Neural cell (in vitro differentiated cells): ENCODE measurements around the gene CFC1. TPM values are rescaled to one million over a fixed set of nuclear protein-coding genes. Genes with fewer than 3 reads are reported as not detected.
"Not testable (repeated sequence)": the region's sequence is repeated elsewhere in the genome, so short reads cannot be mapped to it uniquely, and the experiment has no call there.

Source experiments
- H2AFZ ChIP-seq: fragments of 200-600, 300-800 bp; sonication (generic), shearing (Covaris generic); 2 replicates; pipeline ENCODE4 v1.6.0; 2014; ENCODE audit warnings: low read depth, mild to moderate bottlenecking, antibody characterized with exemption, low read length, moderate library complexity
- H3F3A ChIP-seq: fragments of 200-600 bp; shearing (Covaris generic); 2 replicates; pipeline ENCODE4 v1.6.1; 2016; ENCODE audit warnings: mild to moderate bottlenecking, moderate library complexity, mixed read lengths, antibody characterized with exemption, low read length; ENCODE audit not compliant: insufficient read depth, poor library complexity, severe bottlenecking
- H3K27ac ChIP-seq: fragments of 200-600, 300-800 bp; sonication (generic), shearing (Covaris generic); 2 replicates; pipeline ENCODE4 v1.5.1; 2014; ENCODE audit warnings: mild to moderate bottlenecking, low read length, moderate library complexity
- H3K27me3 ChIP-seq: fragments of 300-800, 200-600 bp; sonication (generic), shearing (Covaris generic); 2 replicates; pipeline ENCODE4 v1.6.0; 2014; ENCODE audit warnings: mild to moderate bottlenecking, low read depth, low read length, moderate library complexity; ENCODE audit not compliant: insufficient read depth
- H3K36me3 ChIP-seq: fragments of 300-800, 200-600 bp; sonication (generic), shearing (Covaris generic); 2 replicates; pipeline ENCODE4 v1.5.1; 2014; ENCODE audit warnings: mild to moderate bottlenecking, antibody characterized with exemption, low read length, moderate library complexity; ENCODE audit not compliant: insufficient read depth
- H3K4me2 ChIP-seq: fragments of 300-800, 200-600 bp; sonication (generic), shearing (Covaris generic); 2 replicates; pipeline ENCODE4 v1.6.0; 2014; ENCODE audit warnings: mild to moderate bottlenecking, low read length
- H3K4me3 ChIP-seq: fragments of 300-800, 200-600 bp; sonication (generic), shearing (Covaris generic); 2 replicates; pipeline ENCODE4 v1.5.1; 2014; ENCODE audit warnings: mild to moderate bottlenecking, low read length, moderate library complexity
- H3K79me2 ChIP-seq: fragments of 200-600 bp; shearing (Covaris generic); replicated peaks from 2 replicates; pipeline ENCODE4 v1.6.0; 2014; ENCODE audit warnings: mild to moderate bottlenecking, low read length, moderate library complexity; ENCODE audit not compliant: insufficient read depth
- H3K9ac ChIP-seq: fragments of 300-800, 200-600 bp; sonication (generic), shearing (Covaris generic); 2 replicates; pipeline ENCODE4 v1.6.1; 2016; ENCODE audit warnings: mild to moderate bottlenecking, low read length, mixed read lengths
- H3K9me2 ChIP-seq: fragments of 200-600 bp; shearing (Covaris generic); 2 replicates; pipeline ENCODE4 v1.6.1; 2016; ENCODE audit warnings: mild to moderate bottlenecking, low read length, mixed read lengths; ENCODE audit not compliant: insufficient read depth
- H3K9me3 ChIP-seq: fragments of 200-600, 300-800 bp; sonication (generic), shearing (Covaris generic); 2 replicates; pipeline ENCODE4 v1.6.1; 2016; ENCODE audit warnings: mild to moderate bottlenecking, mixed run types, low read length, moderate library complexity, mixed read lengths
- H4K20me1 ChIP-seq: fragments of 200-600 bp; shearing (Covaris generic); 2 replicates; pipeline ENCODE4 v1.6.1; 2016; ENCODE audit warnings: mild to moderate bottlenecking, mixed run types; ENCODE audit not compliant: insufficient read depth
- polyA plus RNA-seq: library from polyadenylated mRNA; depleted of rRNA; stranded (reverse); fragments of >200 nt; gene quantifications from 2 replicates; pipeline ENCODE4 v1.2.3, GENCODE V29; 2014

Gene CFC1
- polyA plus RNA-seq, 1 donor from 2014 or later = 22.4 TPM

GRCh38 chr2:130608276-130609001 lies 9.1 kb upstream of the CFC1 start:
- not testable (repeated sequence) for H2AFZ ChIP-seq, H3K36me3 ChIP-seq, H3K79me2 ChIP-seq, H4K20me1 ChIP-seq, H3K4me2 ChIP-seq, H3F3A ChIP-seq, H3K4me3 ChIP-seq, H3K27me3 ChIP-seq, H3K9me2 ChIP-seq, H3K9me3 ChIP-seq, H3K27ac ChIP-seq, H3K9ac ChIP-seq

- H3K36me3 ChIP-seq, H3K4me2 ChIP-seq: not testable (repeated sequence)
Observed at GRCh38 chr2:130601648-130602302, 2.4 kb upstream of the CFC1 start.

DNA sequence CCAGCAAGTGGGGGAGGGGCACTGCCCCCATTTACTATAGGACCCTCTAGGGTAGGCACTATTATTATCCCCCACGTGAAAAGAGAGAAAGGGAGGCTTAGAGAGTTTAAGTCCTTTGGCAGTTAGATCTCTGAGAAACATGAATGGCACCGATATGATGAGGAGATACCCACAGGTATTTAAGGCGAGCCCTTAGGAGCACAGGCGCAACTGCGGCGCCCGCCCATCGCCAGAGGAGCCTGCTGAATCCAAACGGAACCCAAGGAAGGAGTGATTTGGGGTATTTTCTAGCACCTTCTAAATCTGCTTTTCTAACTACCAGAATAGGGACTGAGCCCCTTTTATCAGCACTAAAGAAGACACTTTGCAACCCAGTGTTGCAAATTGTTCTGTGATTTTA lies 551 bp upstream of the CFC1 start:
- H3K9me2 ChIP-seq, H3K9me3 ChIP-seq, H3K9ac ChIP-seq, H3K27me3 ChIP-seq, H3F3A ChIP-seq, H3K27ac ChIP-seq, H4K20me1 ChIP-seq, H3K79me2 ChIP-seq, H3K36me3 ChIP-seq, H3K4me2 ChIP-seq, H2AFZ ChIP-seq, H3K4me3 ChIP-seq: not testable (repeated sequence)

More at GRCh38 chr2:130601648-130602302, 2.4 kb upstream of the CFC1 start:
- not testable (repeated sequence) for H3K9ac ChIP-seq, H3K4me3 ChIP-seq, H2AFZ ChIP-seq, H3K79me2 ChIP-seq, H4K20me1 ChIP-seq, H3K27ac ChIP-seq, H3F3A ChIP-seq, H3K9me2 ChIP-seq, H3K9me3 ChIP-seq, H3K27me3 ChIP-seq

DNA sequence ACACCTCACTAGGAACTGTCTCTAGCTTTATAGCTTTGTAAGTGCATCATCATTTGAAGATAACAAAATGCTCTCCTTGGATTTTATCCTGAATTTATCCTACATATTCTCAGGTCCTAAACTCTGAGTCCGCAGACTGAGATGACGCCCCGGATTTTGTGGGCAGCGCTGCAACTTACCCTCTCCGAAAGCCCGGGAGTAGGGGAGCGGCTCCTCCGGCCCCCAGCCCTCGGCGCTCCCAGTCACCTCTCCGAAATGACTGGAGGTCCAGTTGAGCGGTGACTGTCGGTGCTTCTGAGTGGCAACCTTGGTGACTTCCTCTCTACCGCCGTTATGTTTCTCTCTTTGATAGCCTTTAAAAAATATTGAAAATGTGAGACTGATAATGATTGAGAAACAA lies 912 bp downstream of the CFC1 start:
- H3K79me2 ChIP-seq, H3K36me3 ChIP-seq, H3K9me2 ChIP-seq, H3K4me3 ChIP-seq, H3K4me2 ChIP-seq, H3K9me3 ChIP-seq, H4K20me1 ChIP-seq, H2AFZ ChIP-seq, H3K27ac ChIP-seq, H3K9ac ChIP-seq, H3F3A ChIP-seq, H3K27me3 ChIP-seq: not testable (repeated sequence)

- not testable (repeated sequence) for H3F3A ChIP-seq, H3K9ac ChIP-seq, H3K9me3 ChIP-seq, H3K4me2 ChIP-seq, H3K4me3 ChIP-seq, H3K27me3 ChIP-seq, H3K36me3 ChIP-seq, H4K20me1 ChIP-seq, H3K79me2 ChIP-seq, H3K9me2 ChIP-seq, H3K27ac ChIP-seq, H2AFZ ChIP-seq
Observed at GRCh38 chr2:130597994-130598393, 1.4 kb downstream of the CFC1 start.

GRCh38 chr2:130596757-130597156 lies 2.6 kb downstream of the CFC1 start:
- not testable (repeated sequence) for H2AFZ ChIP-seq, H3K9ac ChIP-seq, H3K27ac ChIP-seq, H4K20me1 ChIP-seq, H3K9me3 ChIP-seq, H3F3A ChIP-seq, H3K4me2 ChIP-seq, H3K79me2 ChIP-seq, H3K27me3 ChIP-seq, H3K4me3 ChIP-seq, H3K9me2 ChIP-seq, H3K36me3 ChIP-seq

DNA sequence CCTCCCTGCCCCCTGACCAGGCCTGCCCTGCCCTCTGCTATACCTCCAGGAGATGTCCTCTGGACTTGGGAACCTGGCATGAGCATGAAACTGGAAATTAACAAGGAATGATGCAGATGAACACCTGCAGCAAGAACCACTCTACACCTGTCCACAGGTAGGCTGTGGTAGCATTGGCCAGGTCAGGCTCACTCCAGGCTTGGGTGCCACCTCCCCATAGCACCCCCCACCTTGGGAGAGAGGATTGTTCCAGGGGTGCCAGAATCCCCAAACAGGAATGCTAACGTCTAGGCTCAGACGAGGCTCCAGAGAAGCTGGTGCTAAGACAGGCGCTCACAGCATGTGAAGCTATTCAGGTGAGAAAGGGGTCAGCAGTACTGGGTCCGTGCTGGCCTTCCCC lies 5.4 kb downstream of the CFC1 start:
- not testable (repeated sequence) for H3K36me3 ChIP-seq, H3K27me3 ChIP-seq, H3K9me2 ChIP-seq, H3K9ac ChIP-seq, H3K79me2 ChIP-seq, H2AFZ ChIP-seq, H3K4me2 ChIP-seq, H4K20me1 ChIP-seq, H3F3A ChIP-seq, H3K9me3 ChIP-seq, H3K4me3 ChIP-seq, H3K27ac ChIP-seq

- not testable (repeated sequence) for H3F3A ChIP-seq, H3K9ac ChIP-seq, H4K20me1 ChIP-seq, H3K36me3 ChIP-seq, H3K4me3 ChIP-seq, H3K27ac ChIP-seq, H3K79me2 ChIP-seq, H3K9me2 ChIP-seq, H3K4me2 ChIP-seq, H2AFZ ChIP-seq, H3K27me3 ChIP-seq, H3K9me3 ChIP-seq
Observed at GRCh38 chr2:130592791-130593414, 6.5 kb downstream of the CFC1 start.
